HG02973 (cell line): ENCODE data around the gene ST3GAL2.
"Not testable (repeated sequence)": the region's sequence is repeated elsewhere in the genome, so short reads cannot be mapped to it uniquely, and the experiment has no call there.

Experiments
- ATAC-seq: cut with Tn5 transposase; IDR thresholded peaks from one replicate; pipeline ENCODE4 v1.9.1; 2021; ENCODE audit warnings: moderate library complexity; ENCODE audit not compliant: unreplicated experiment

ST3GAL2 gene

DNA sequence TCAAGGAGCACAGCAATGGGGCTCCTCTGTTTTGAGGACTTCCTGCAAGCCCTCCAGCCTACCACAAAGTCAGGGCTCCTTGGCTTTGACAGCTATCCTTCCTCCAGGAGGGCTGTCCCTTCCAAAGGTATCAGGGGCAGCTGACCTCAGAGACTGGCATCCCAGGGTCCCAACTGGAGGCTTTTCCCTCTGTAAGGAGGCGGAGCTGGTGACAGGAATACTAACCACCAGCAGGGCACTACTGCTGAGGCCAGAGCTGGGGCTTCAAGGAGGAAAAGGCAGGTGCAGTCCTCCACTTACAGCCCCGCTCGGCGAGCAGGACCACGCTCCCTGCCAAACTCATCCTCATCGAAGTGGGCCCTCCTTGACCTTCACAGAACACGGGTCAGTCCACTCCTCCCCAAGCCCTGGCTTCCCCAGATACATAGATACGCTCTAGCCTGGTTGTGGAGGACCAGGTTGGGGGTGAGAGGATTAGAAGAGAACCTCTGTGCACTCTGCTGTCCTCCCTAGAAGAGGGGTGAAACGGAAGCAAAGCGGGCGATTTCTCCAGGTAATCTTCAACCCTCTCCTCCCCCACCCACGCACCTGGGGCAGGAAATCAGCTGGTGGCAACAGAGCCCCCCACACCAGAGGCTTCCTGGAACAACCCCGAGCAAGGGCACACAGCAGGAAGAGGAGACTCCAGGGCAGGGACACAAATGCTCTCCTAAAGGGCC is 20.5 kb downstream of the ST3GAL2 start:
- ATAC-seq: no peak

GRCh38 chr16:70417661-70418060 is 21.2 kb downstream of the ST3GAL2 start:
- ATAC-seq: no peak

DNA sequence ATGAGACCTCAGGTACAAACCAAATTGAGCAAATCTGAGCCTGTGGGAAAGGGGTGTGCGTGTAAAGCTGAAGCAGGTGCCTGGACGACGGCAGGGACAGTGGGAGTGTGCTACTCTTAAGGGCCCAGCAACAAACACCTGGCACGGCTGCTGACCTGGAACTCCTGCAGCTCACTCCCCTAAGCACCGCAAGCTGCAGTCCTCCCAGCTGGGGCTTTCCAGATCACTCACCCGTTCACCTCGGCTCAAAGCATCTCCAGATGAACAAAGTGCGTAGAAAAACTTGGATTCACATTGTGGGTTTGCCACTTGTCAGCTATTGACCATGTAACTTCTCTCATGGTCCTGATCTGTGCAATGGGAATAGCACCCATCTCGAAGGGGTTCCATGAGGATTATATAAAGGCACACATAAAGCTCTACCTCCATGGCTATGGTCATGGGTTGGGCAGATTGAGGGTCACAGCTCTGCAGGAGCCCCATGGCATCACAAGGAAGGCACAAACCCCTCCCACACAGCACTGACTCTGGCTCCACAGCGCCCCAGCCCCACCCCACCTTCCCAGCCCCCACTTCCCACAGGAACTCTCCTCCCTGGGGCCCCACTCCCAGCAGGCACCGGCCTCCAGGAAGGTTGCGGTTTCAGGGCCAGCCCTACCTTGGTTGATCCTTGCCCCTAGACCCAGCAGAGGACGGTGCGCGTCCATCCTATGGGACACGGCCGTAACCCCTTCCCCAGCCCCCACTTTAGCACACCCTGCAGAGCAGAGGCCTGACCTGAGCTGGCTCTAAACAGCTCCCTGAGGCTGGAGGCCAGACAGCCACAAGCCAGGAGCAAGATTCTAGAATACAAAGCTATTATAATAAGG is 21.9 kb downstream of the ST3GAL2 start:
- ATAC-seq: no peak

DNA sequence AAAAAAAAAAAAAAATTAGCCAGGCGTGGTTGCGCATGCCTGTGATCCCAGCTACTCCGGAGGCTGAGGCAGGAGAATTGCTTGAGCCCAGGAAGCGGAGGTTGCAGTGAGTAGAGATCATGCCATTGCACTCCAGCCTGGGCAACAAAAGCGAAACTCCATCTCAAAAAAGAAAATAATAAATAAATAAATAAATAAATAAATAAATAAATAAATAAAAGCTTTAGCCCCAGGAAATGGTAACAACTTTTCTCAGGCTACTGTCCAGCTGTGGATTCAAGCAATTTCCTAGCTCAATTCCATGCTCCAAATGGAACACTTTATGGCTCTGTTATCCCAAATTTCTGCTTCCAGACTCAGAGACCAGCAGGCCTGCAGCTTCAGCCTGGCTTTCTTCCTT is 25.3 kb downstream of the ST3GAL2 start:
- not testable (repeated sequence) for ATAC-seq

DNA sequence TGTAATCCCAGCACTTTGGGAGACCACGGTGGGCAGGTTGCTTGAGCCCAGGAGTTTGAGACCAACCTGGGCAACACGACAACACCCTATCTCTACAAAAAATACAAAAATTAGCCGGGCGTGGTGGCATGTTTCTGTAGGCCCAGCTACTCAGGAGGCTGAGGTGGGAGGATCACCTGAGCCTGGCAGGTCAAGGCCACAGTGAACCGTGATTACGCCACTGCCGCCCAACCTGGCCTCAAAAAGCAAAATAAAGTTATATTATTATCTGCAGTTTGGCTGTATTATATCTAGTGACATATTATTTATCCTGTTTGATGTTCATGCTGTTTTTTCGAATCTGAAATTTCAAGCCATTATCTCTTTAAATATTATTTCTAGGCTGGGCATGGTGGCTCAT is 26.5 kb downstream of the ST3GAL2 start:
- no peak for ATAC-seq

GRCh38 chr16:70410734-70411133 is 28.2 kb downstream of the ST3GAL2 start:
- ATAC-seq: no peak

DNA sequence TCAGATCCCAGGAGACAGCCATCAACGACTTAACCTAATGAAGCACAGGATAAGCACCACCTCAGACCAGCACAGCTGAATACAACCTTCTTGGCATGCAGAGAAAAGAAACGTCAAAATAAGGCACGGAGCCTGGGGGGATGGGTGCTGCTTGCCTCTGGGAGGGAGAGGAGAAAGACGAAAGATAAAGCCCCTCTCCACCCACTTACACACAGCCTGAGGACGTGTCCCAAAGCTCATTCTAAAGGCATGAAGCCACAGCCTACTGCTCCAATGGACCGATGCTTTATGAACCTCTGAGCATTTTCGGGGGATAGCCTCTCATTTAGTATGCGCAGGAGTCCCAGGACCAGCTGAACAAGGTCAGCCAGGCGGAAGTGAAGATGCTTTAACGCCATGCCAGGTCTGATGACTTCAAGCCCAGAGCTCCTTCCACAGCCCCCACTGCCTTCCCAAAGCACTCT is 31.1 kb downstream of the ST3GAL2 start:
- ATAC-seq: no peak

DNA sequence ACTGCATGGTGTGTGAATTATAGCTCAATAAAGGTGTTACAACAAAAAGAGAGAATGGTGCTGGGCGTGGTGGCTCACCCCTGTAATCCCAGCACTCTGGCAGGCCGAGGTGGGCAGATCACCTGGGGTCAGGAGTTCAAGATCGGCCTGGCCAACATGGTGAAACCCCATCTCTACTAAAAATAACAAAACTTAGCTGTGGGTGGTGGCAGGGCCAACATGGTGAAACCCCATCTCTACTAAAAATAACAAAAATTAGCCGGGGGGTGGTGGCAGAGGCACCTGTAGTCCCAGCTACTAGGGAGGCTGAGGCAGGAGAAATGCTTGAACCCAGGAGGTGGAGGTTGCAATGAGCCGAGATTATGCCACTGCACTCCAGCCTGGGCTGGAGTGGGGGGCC is 32.8 kb downstream of the ST3GAL2 start:
- not testable (repeated sequence) for ATAC-seq

DNA sequence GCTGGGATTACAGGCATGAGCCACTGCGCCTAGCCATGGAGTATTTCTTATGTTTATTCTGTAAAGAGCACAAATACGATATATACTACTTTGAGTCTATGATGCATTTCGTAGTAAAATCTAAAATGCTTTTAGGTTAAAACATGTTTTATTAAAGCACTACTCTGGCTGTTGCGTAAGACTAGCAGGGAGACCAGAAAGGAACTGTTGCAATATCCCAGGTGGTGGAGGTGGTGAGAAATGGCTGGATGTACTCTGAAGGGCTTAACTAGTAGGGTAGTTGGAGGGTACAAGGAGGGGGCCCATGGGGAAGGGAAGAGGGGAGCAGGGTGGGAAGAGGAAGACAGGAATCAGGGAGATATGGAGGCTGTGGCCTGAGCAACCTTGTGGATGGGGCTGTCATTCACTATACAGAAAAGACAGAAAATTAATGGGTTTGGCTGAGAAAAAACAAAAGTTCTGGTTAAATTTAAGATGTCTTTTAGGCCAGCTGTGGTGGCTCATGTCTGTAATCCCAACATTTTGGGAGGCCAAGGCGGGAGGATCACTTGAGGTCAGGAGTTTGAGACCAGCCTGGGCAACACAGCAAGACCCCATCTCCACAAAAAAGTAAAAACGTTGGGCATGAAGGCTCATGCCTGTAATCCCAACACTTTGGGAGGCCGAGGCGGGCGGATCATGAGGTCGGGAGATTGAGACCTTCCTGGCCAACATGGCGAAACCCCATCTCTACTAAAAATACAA is 35.8 kb downstream of the ST3GAL2 start:
- no peak for ATAC-seq

GRCh38 chr16:70399951-70400350 is 38.9 kb downstream of the ST3GAL2 start:
- no peak for ATAC-seq

GRCh38 chr16:70399381-70399780 is 39.5 kb downstream of the ST3GAL2 start:
- no peak for ATAC-seq

DNA sequence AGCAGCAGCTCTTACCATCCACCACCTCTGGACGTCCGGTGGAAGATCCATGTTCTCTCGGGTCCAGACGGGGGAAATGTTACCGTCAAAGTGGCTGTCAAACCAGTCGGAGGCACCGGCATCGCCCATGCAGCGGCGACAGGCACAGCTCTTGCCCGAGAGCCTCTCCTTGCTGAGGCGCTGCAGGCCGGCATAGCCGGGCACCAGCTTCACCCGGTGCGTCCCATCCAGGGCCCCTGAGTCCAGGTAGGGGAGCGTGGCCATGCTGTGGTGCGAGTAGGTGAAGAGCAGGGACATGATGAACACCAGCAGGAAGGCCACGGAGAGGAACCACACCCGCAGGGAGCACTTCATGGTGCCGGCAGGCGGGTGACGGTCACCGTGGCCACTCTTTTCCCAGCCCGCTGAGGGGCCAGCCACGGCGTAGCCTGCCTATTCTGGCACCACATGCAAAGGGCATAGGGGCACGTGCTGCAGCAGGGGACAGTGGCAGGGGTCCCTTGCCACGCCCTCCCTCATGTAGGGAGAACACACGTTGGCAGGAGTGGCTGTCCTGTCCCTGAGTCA is 40.6 kb downstream of the ST3GAL2 start:
- ATAC-seq: no peak

GRCh38 chr16:70396246-70396904 is 42.5 kb downstream of the ST3GAL2 start:
- ATAC-seq: no peak

DNA sequence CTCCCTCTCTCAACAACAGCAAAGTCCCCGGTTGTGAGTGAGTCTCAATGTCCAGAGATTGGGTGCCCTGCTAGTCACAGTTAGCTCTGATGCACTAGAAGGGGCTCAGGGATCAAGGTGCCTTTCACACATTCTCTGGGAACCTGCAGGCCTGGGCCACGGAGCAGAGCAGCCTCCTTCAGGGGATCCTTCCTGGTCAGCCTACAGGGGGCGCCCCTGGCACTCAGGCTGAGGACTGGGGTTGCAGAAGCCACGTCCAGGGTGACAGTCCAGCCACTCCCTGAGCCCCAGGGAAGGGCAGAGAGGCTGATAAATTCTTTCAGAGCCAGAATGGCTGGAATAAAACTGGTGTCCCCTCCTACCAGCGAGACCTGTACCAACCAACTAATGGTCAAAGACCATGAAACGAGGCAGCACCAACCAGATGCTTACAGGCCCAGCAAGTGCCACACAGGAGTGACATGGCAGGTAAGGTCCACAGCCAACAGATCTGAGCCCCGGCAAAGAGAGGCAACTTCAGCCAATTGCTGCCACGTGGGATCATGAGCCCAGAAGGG is 43.5 kb downstream of the ST3GAL2 start:
- no peak for ATAC-seq

DNA sequence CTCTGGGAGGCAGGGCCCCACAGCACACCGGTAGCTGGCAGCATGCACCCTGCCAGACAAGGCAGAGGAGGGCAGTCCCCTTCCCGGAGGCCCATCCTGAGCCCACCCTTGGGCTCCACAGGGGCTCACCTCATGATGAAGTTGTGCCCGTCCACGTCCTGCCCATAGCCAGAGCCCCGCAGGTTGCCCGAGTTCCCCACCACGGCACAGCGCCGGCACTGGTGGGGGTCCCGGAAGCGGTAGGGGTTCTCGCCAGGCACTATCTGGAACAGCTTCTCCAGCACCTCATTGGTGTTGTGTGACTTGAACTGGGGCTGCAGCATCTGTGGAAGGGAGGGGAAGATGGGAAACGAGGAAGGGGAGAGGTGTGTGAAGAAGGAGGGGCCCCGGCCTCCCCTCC is 44.0 kb downstream of the ST3GAL2 start:
- no peak for ATAC-seq

- no peak for ATAC-seq
Measured at GRCh38 chr16:70393662-70394061, 45.2 kb downstream of the ST3GAL2 start.

DNA sequence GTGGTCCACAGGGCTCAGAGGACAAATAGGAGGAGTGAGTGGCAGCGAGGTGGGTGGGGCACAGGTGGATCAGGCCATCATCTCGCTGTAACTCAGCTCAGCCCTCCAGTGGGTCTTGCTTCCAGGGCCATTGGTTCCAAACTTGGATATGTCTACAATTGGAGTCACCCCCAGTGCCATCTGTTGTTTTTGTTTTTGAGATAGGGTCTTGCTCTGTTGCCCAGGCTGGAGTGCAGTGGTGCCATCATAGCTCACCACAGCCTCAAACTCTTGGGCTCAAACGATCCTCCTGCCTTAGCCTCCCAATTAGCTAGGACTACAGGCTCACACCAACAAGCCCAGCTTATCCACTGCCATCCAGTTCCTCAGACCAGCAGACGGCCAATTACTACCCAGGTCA is 46.3 kb downstream of the ST3GAL2 start:
- no peak for ATAC-seq

DNA sequence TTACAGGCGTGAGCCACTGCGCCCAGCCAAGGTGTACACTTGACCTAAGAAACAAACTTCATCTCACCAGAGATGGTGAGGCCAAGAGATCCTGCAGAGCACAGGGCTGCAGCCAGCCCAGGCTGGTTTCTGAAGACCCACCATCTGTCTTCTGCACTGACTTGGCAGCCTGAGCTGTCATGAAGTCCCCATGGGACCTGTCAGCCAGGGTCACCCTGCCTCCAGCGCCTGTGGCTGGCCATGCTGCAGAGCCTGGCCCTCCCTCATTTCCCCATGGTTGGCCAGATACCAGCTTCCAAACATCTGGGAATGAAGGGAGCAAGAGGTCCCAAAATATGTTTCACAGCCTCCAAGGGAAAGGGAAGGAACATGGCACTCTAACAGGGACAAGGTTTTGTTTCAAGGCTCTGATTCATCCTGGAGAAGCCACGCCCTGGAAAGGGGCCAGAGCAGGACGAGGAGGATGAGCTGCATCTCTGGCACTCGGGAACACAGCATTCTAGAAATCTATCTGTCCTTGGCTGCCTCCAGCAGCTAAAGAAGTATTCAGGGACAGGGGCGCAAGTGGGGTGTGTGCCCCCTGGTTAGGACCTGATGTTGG is 46.9 kb downstream of the ST3GAL2 start:
- ATAC-seq: no peak

DNA sequence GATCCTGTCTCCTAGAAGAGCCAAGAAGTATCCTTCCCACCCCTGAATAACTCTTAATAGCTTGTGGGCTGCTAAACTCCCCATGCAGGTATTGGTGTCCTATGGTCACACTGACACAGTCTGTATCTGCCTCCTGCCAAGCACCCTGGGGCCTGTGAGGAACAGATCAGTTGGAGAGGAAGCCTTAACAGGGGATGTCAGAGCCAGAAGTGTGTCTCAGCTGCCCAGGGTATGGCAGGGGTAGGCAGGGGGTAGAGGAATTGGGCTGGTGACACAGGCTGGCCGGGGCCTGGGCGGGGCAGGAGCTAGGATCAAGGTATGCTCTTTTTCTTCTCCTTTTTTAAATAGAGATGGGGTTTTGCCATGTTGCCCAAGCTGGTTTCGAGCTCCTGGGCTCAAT is 47.5 kb downstream of the ST3GAL2 start:
- no peak for ATAC-seq

- ATAC-seq: no peak
Measured at GRCh38 chr16:70390774-70391173, 48.1 kb downstream of the ST3GAL2 start.
